Tibial nerve (tissue), 4 donors: ENCODE results near the gene AP1M2.

ENCODE experiments used
- EP300 ChIP-seq, 2 donors: sonication (generic); formaldehyde crosslinking; IDR thresholded peaks; one replicate each; pipeline ENCODE4 v1.6.1; 2017; ENCODE audit warnings: antibody characterized with exemption in 2 of 2, mild to moderate bottlenecking in 1 of 2
- TF ChIP-seq, protein P1 (sequence below), 5 experiments: fragments of 200-600 bp in 3 of 5; fragments of 450-650 bp in 2 of 5; sonication (generic) in 3 of 5; IDR thresholded peaks; one replicate each; pipeline ENCODE4 v1.5.1; 2016 to 2019; ENCODE audit warnings: antibody characterized with exemption in 5 of 5, mild to moderate bottlenecking in 3 of 5, moderate library complexity in 2 of 5

DNA sequence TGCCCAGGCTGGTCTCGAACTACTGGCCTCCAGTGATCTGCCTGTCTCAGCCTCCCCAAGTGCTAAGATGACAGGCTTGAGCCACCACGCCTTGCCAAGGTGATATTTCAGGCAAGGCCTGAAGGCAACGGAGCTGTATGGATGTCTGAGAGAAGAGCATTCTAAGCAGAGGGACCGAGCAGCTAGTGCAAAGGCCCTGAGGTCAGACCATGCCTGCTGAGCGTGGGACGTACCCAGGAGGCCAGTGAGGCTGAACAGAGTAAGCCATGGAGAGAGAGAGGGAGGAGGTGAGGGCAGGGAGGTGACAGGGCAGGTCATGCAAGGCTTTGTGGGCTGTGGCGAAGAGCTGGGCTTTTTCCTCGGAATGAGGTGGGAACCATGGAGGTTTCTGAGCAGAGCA is 34.9 kb upstream of the AP1M2 start:
- TF ChIP-seq, protein P1, sequence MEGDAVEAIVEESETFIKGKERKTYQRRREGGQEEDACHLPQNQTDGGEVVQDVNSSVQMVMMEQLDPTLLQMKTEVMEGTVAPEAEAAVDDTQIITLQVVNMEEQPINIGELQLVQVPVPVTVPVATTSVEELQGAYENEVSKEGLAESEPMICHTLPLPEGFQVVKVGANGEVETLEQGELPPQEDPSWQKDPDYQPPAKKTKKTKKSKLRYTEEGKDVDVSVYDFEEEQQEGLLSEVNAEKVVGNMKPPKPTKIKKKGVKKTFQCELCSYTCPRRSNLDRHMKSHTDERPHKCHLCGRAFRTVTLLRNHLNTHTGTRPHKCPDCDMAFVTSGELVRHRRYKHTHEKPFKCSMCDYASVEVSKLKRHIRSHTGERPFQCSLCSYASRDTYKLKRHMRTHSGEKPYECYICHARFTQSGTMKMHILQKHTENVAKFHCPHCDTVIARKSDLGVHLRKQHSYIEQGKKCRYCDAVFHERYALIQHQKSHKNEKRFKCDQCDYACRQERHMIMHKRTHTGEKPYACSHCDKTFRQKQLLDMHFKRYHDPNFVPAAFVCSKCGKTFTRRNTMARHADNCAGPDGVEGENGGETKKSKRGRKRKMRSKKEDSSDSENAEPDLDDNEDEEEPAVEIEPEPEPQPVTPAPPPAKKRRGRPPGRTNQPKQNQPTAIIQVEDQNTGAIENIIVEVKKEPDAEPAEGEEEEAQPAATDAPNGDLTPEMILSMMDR (IDR thresholded peaks at IDR 0.05), result no peak
- TF ChIP-seq EP300 (IDR thresholded peaks at IDR 0.05), result no peak
